HepG2 (cell line): ENCODE results near the gene CKAP5. TPM values are rescaled to one million over a fixed set of nuclear protein-coding genes. Genes with fewer than 3 reads are reported as not detected.
A peak's percentile ranks its signal among the peaks of the same experiment; 100 is the strongest.

ENCODE experiments used
- ATAC-seq: fragments of 200-7000 bp; cut with Tn5 transposase; 3 replicates; pipeline ENCODE4 v1.9.1; 2020; ENCODE audit warnings: mild to moderate bottlenecking, moderate library complexity
- BruUV-seq: library from RNA; stranded (reverse); fragments of 400-500 nt; replicated peaks from 2 replicates; lab custom pipeline; 2021; lab: Mats Ljungman, UMichigan
- CTCF ChIA-PET: fragments of 300-600 bp; formaldehyde crosslinking; extraction: SDS; loops from one replicate; lab custom pipeline; 2021; ENCODE audit warnings: low total read pairs, inconsistent platforms, low intra/inter-chr PET ratio; lab: Yijun Ruan, JAX
- POLR2A ChIA-PET: fragments of 350-600 bp; sonication (Branson Sonifier 250); formaldehyde crosslinking; loops from one replicate; lab custom pipeline; 2020; ENCODE audit warnings: antibody characterized with exemption, inconsistent platforms; lab: Yijun Ruan, JAX
- DNase-seq: peaks from one replicate; pipeline ENCODE4 v3.0.0-alpha.2; 2015; ENCODE audit warnings: low spot score
- FAIRE-seq: peaks from 3 replicates; lab custom pipeline; 2011; peaks lifted over from hg19 to GRCh38; lab: Jason Lieb, UNC
- H2AFZ ChIP-seq: one replicate; pipeline ENCODE4 v1.6.1; 2011; ENCODE audit warnings: low read length, inconsistent platforms
- H3K27ac ChIP-seq: fragments of 300-600 bp; 3 replicates; pipeline ENCODE4 v1.8.0; 2011; ENCODE audit warnings: mixed run types, mild to moderate bottlenecking, mixed read lengths, low read length, inconsistent platforms; ENCODE audit not compliant: insufficient read depth; ENCODE audit errors: extremely low read length
- H3K27me3 ChIP-seq, 2 experiments: fragments of 200-600 bp in 1 of 2; 2 replicates in 1 of 2; 3 replicates in 1 of 2; pipeline versions ENCODE4 v1.6.0 to v1.8.0; 2011; ENCODE audit warnings: low read length in 2 of 2, mild to moderate bottlenecking in 2 of 2, moderate library complexity in 2 of 2, inconsistent platforms in 1 of 2; ENCODE audit not compliant: insufficient read depth in 2 of 2, control insufficient read depth in 1 of 2
- H3K36me3 ChIP-seq, 2 experiments: fragments of 200-600 bp in 1 of 2; replicated peaks in 1 of 2; 2 replicates in 1 of 2; 3 replicates in 1 of 2; pipeline versions ENCODE4 v1.5.1 to v1.8.0; 2011; ENCODE audit warnings: low read length in 2 of 2, inconsistent platforms in 1 of 2; ENCODE audit not compliant: insufficient read depth in 2 of 2, control insufficient read depth in 1 of 2
- H3K4me1 ChIP-seq: 2 replicates; pipeline ENCODE4 v1.5.1; 2012; ENCODE audit warnings: low read length, inconsistent platforms; ENCODE audit not compliant: insufficient read depth
- H3K4me2 ChIP-seq: 2 replicates; pipeline ENCODE4 v1.6.0; 2011; ENCODE audit warnings: low read depth, low read length, inconsistent platforms
- H3K4me3 ChIP-seq, 3 experiments: fragments of 200-600 bp in 1 of 3; sonication (generic), shearing (Covaris generic) in 1 of 3; replicated peaks in 1 of 3; 2 replicates each; pipeline ENCODE4 v1.5.1; 2011 to 2016; ENCODE audit warnings: low read length in 3 of 3, inconsistent platforms in 2 of 3, low read depth in 2 of 3, mild to moderate bottlenecking in 2 of 3, control low read depth in 1 of 3, mixed read lengths in 1 of 3; ENCODE audit not compliant: insufficient read depth in 1 of 3
- H3K79me2 ChIP-seq: one replicate; pipeline ENCODE4 v1.6.1; 2011; ENCODE audit warnings: low read length, inconsistent platforms; ENCODE audit not compliant: insufficient read depth
- H3K9ac ChIP-seq: 2 replicates; pipeline ENCODE4 v1.6.0; 2011; ENCODE audit warnings: mild to moderate bottlenecking, low read depth, low read length, inconsistent platforms; ENCODE audit not compliant: insufficient read depth
- H3K9me3 ChIP-seq: 2 replicates; pipeline ENCODE4 v1.5.1; 2012; ENCODE audit warnings: mild to moderate bottlenecking, low read length
- H4K20me1 ChIP-seq: 2 replicates; pipeline ENCODE4 v1.6.0; 2011; ENCODE audit warnings: inconsistent platforms, mild to moderate bottlenecking, low read length, moderate library complexity; ENCODE audit not compliant: insufficient read depth
- AGO2 ChIP-seq: fragments of 200-400 bp; formaldehyde crosslinking; optimal IDR thresholded peaks from 2 replicates; pipeline ENCODE3; 2017; ENCODE audit warnings: mild to moderate bottlenecking, low read depth, low read length, moderate library complexity
- NONO ChIP-seq, 2 experiments: fragments of 450-650 bp in 1 of 2; sonication (generic) in 1 of 2; formaldehyde crosslinking in 1 of 2; IDR thresholded peaks in 1 of 2; conservative IDR thresholded peaks in 1 of 2; 2 replicates each; pipeline versions ENCODE4 v1.6.1 to v1.8.0; 2017 to 2022; ENCODE audit warnings: mild to moderate bottlenecking in 1 of 2, missing genetic modification reagents in 1 of 2, moderate library complexity in 1 of 2
- NRL ChIP-seq: sonication (generic); formaldehyde crosslinking; IDR thresholded peaks from 2 replicates; pipeline ENCODE4 v1.5.0; 2020; ENCODE audit warnings: missing genetic modification reagents, mild to moderate bottlenecking, moderate library complexity, borderline replicate concordance
- RBFOX2 ChIP-seq: fragments of 200-400 bp; formaldehyde crosslinking; IDR thresholded peaks from 2 replicates; pipeline ENCODE4 v1.6.1; 2017; ENCODE audit warnings: low read depth, mild to moderate bottlenecking, low read length
- RBM22 ChIP-seq: fragments of 200-400 bp; formaldehyde crosslinking; optimal IDR thresholded peaks from 2 replicates; pipeline ENCODE3; 2017; ENCODE audit warnings: mild to moderate bottlenecking, low read length, moderate library complexity
- SALL1 ChIP-seq: sonication (generic); formaldehyde crosslinking; IDR thresholded peaks from 2 replicates; pipeline ENCODE4 v1.8.0; 2022; ENCODE audit warnings: mild to moderate bottlenecking, missing genetic modification reagents
- SRY ChIP-seq: sonication (generic); formaldehyde crosslinking; IDR thresholded peaks from 2 replicates; pipeline ENCODE4 v1.8.0; 2022; ENCODE audit warnings: mild to moderate bottlenecking, missing genetic modification reagents
- ZNF12 ChIP-seq: sonication (generic); formaldehyde crosslinking; IDR thresholded peaks from 2 replicates; pipeline ENCODE4 v1.5.0; 2020; ENCODE audit warnings: missing genetic modification reagents
- ZNF589 ChIP-seq: sonication (generic); formaldehyde crosslinking; conservative IDR thresholded peaks from 2 replicates; pipeline ENCODE4 v1.8.0; 2022; ENCODE audit warnings: mild to moderate bottlenecking, moderate library complexity, missing genetic modification reagents
- ZSCAN12 ChIP-seq: sonication (generic); formaldehyde crosslinking; IDR thresholded peaks from 2 replicates; pipeline ENCODE4 v1.9.0; 2021; ENCODE audit warnings: mild to moderate bottlenecking, missing genetic modification reagents
- WGBS: methylation state at CpG from one replicate; pipeline ENCODE4 v1.1.6; 2017; ENCODE audit warnings: low lambda C conversion rate; 5-methylcytosine and 5-hydroxymethylcytosine counted together
- in situ Hi-C: cut with HindIII; loops from 2 replicates; pipeline ENCODE4 v1.10.0; 2017; ENCODE audit warnings: low pct_unique_long_range_greater_than_20kb; ENCODE audit not compliant: extremely low pct_ligation_motif_present
- intact Hi-C: fragments of 100-400 bp; cut with micrococcal nuclease; formaldehyde crosslinking; loops from one replicate; pipeline ENCODE4 v1.10.0; 2022; ENCODE audit not compliant: unreplicated experiment
- polyA plus RNA-seq, 8 experiments: library from polyadenylated mRNA; depleted of rRNA in 3 of 8; stranded (reverse) in 7 of 8; unstranded in 1 of 8; fragments of >200 nt; fragmentation: Illumina TruSeq in 4 of 8; extraction: Trizol in 4 of 8; gene quantifications; 2 replicates each; pipeline versions ENCODE4 v1.2.1 to v1.2.3, GENCODE V29; 2011 to 2016; ENCODE audit warnings: low read depth in 4 of 8, missing spikeins in 1 of 8, mixed read lengths in 1 of 8; ENCODE audit not compliant: insufficient read depth in 1 of 8
- total RNA-seq, 5 experiments: library from RNA; depleted of rRNA; stranded (reverse); fragments of >200 nt; fragmentation: Illumina TruSeq; extraction: Trizol; gene quantifications; 2 replicates each; pipeline ENCODE4 v1.2.3, GENCODE V29; 2016; ENCODE audit warnings: low read depth in 1 of 5
- TF ChIP-seq, protein P1 (sequence below): sonication (generic); formaldehyde crosslinking; IDR thresholded peaks from 2 replicates; pipeline ENCODE4 v1.9.0; 2021; ENCODE audit warnings: missing genetic modification reagents, borderline replicate concordance
- TF ChIP-seq, protein P2 (sequence below): sonication (generic); formaldehyde crosslinking; IDR thresholded peaks from 2 replicates; pipeline ENCODE4 v1.5.1; 2020; ENCODE audit warnings: mild to moderate bottlenecking, missing genetic modification reagents, moderate library complexity
- TF ChIP-seq, protein P3 (sequence below): sonication (generic); formaldehyde crosslinking; conservative IDR thresholded peaks from 2 replicates; pipeline ENCODE4 v1.8.0; 2022; ENCODE audit warnings: mild to moderate bottlenecking, moderate library complexity, missing genetic modification reagents

CKAP5 gene
- total and polyA plus RNA-seq, 2 of the 13 experiments (the other 11 are each of a cell fraction or from before 2014, with no cell fraction given), result 79.2 to 103 TPM

DNA sequence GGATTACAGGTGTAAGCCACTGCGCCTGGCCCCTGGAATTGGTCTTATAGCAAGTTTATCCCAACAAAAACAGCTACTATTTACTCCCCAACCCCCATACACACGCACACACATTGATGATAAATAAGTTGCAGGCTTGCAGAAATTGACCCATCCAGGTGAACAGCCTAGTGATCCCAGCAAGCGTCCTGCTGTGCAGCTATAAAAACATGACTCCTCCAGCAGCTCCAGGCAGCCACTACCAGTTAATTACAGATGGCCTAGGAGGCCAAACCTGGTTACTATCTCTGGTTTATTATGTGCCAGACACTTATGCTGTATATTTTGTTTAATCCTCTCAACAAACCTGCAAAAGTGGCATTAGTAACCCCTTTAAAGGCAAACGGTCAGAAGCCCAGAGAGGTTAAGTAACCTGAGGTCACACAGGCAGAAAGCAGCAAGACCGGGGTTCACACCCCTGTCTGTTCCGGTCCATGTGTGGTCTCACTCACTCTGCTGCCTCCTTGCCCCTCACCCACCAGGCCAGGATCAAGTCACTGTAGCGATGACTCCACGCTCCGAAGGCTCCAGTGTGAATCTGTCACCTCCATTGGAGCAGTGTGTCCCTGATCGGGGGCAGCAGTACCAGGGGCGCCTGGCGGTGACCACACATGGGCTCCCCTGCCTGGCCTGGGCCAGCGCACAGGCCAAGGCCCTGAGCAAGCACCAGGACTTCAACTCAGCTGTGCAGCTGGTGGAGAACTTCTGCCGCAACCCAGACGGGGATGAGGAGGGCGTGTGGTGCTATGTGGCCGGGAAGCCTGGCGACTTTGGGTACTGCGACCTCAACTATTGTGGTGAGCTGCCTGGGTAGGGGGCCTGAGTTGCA lies 120.5 kb downstream of the CKAP5 start:
- ChIA-PET POLR2A (interaction anchor here (0.7 to 0.8 kb wide), 2 partner anchors 15 to 52 kb away, joined by 3 to 4 read pairs; no protein-coding TSS in a partner anchor), CTCF (no interaction called here)
- DNase-seq (no peak), ATAC-seq (peak; percentile 6; the same call in 2 of the 3 replicates), FAIRE-seq (no peak)
- Histone ChIP-seq H3K36me3 (peaks cover 38 to 71% of the 10 kb centered on the region in 2 experiments), H3K27ac (no peak overlapping the region), H3K9ac (no peak overlapping the region), H3K27me3 (no peaks in the 10 kb centered on the region; a peak in 1 of 5 replicates), H4K20me1 (peaks cover 38% of the 10 kb centered on the region), H3K4me2 (no peak overlapping the region), H3K79me2 (peaks cover 56% of the 10 kb centered on the region), H3K4me1 (peaks cover 94% of the 10 kb centered on the region), H3K9me3 (no peaks in the 10 kb centered on the region), H3K4me3 (no peak overlapping the region), H2AFZ (no peak overlapping the region)
- no TSS peak for BruUV-seq
- in situ Hi-C loops, result loop anchor here (5.0 kb wide), 1 partner anchor 33 kb away; no protein-coding TSS in a partner anchor
- intact Hi-C loops, result no loop called here
- WGBS, result 94% methylated on average over 15 of the region's 19 CpGs
- TF ChIP-seq ZNF589 (no peak), SRY (0 out of 2 replicates have a peak, but pooled peaks have one; percentile 6), RBFOX2 (peak; percentile 75), SALL1 (CRISPR knock-in tag) (peak; percentile 30; the same call in 1 of the 2 replicates), AGO2 (peak; percentile 98), ZSCAN12 (no peak), RBM22 (peak; percentile 56), NRL (CRISPR knock-in tag) (peak; percentile 54; the same call in 1 of the 2 replicates), NONO (IDR thresholded peaks at IDR 0.05) (no peak), NONO (CRISPR knock-in tag; conservative IDR thresholded peaks at IDR 0.05) (peak; percentile 50; the same call in 1 of the 2 replicates), ZNF12 (no peak)
- TF ChIP-seq, protein P1, sequence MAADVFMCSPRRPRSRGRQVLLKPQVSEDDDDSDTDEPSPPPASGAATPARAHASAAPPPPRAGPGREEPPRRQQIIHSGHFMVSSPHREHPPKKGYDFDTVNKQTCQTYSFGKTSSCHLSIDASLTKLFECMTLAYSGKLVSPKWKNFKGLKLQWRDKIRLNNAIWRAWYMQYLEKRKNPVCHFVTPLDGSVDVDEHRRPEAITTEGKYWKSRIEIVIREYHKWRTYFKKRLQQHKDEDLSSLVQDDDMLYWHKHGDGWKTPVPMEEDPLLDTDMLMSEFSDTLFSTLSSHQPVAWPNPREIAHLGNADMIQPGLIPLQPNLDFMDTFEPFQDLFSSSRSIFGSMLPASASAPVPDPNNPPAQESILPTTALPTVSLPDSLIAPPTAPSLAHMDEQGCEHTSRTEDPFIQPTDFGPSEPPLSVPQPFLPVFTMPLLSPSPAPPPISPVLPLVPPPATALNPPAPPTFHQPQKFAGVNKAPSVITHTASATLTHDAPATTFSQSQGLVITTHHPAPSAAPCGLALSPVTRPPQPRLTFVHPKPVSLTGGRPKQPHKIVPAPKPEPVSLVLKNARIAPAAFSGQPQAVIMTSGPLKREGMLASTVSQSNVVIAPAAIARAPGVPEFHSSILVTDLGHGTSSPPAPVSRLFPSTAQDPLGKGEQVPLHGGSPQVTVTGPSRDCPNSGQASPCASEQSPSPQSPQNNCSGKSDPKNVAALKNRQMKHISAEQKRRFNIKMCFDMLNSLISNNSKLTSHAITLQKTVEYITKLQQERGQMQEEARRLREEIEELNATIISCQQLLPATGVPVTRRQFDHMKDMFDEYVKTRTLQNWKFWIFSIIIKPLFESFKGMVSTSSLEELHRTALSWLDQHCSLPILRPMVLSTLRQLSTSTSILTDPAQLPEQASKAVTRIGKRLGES (CRISPR knock-in tag), result no peak
- TF ChIP-seq, protein P2, sequence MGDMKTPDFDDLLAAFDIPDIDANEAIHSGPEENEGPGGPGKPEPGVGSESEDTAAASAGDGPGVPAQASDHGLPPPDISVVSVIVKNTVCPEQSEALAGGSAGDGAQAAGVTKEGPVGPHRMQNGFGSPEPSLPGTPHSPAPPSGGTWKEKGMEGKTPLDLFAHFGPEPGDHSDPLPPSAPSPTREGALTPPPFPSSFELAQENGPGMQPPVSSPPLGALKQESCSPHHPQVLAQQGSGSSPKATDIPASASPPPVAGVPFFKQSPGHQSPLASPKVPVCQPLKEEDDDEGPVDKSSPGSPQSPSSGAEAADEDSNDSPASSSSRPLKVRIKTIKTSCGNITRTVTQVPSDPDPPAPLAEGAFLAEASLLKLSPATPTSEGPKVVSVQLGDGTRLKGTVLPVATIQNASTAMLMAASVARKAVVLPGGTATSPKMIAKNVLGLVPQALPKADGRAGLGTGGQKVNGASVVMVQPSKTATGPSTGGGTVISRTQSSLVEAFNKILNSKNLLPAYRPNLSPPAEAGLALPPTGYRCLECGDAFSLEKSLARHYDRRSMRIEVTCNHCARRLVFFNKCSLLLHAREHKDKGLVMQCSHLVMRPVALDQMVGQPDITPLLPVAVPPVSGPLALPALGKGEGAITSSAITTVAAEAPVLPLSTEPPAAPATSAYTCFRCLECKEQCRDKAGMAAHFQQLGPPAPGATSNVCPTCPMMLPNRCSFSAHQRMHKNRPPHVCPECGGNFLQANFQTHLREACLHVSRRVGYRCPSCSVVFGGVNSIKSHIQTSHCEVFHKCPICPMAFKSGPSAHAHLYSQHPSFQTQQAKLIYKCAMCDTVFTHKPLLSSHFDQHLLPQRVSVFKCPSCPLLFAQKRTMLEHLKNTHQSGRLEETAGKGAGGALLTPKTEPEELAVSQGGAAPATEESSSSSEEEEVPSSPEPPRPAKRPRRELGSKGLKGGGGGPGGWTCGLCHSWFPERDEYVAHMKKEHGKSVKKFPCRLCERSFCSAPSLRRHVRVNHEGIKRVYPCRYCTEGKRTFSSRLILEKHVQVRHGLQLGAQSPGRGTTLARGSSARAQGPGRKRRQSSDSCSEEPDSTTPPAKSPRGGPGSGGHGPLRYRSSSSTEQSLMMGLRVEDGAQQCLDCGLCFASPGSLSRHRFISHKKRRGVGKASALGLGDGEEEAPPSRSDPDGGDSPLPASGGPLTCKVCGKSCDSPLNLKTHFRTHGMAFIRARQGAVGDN (CRISPR knock-in tag), result peak; percentile 22; the same call in 1 of the 2 replicates
- TF ChIP-seq, protein P3, sequence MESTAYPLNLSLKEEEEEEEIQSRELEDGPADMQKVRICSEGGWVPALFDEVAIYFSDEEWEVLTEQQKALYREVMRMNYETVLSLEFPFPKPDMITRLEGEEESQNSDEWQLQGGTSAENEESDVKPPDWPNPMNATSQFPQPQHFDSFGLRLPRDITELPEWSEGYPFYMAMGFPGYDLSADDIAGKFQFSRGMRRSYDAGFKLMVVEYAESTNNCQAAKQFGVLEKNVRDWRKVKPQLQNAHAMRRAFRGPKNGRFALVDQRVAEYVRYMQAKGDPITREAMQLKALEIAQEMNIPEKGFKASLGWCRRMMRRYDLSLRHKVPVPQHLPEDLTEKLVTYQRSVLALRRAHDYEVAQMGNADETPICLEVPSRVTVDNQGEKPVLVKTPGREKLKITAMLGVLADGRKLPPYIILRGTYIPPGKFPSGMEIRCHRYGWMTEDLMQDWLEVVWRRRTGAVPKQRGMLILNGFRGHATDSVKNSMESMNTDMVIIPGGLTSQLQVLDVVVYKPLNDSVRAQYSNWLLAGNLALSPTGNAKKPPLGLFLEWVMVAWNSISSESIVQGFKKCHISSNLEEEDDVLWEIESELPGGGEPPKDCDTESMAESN (CRISPR knock-in tag), result 0 out of 2 replicates have a peak, but pooled peaks have one; percentile 37
